GM18499 (cell line): ENCODE measurements around the gene CNPY4.
A peak's percentile ranks its signal among the peaks of the same experiment; 100 is the strongest.

Experiments used
- ATAC-seq: cut with Tn5 transposase; IDR thresholded peaks from one replicate; pipeline ENCODE4 v1.9.1; 2021; ENCODE audit warnings: moderate number of reproducible peaks; ENCODE audit not compliant: insufficient read depth, unreplicated experiment

Gene CNPY4

DNA sequence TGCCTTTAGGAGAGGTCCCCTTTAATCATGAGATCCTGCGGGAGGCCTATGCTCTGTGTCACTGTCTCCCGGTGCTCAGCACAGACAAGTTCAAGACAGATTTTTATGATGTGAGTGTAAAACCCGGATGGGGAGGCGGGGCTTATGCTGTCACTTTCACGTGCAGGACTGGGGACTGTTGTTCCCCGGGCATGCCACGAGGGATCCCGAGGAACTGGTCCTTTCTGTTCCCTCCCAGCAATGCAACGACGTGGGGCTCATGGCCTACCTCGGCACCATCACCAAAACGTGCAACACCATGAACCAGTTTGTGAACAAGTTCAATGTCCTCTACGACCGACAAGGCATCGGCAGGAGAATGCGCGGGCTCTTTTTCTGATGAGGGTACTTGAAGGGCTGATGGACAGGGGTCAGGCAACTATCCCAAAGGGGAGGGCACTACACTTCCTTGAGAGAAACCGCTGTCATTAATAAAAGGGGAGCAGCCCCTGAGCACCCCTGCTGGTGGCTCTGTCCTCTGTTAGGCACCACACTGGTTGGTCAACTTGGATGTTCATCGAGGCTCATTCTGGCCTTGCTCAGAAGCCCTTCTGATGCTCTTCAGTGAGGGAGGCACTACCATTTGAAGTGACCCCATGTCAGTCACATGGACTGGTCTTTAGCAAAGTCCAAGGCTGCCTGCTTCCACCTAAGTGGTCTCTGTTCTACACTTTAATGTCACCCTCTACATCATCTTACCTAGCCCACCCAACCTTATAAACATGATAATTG lies 27.8 kb upstream of the CNPY4 start:
- no peak for ATAC-seq

DNA sequence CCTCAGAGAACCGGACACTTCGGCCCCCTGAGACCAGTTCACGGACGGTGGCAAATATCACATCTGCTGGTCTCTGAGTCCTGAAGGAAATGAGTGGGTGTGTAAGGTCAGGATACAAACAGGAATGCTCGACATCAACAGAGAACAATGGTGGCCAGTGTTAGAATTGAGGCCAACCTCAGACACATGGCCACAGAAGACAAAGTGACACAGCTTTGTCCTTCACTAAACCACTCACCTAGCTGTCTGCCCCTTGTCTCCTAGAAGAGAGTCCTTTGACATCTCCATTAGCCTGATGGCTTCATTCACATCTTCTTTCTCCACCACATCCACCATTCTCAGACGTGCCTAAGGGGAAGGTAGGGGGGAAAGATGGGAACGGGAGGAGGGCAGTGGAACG lies 26.4 kb upstream of the CNPY4 start:
- ATAC-seq, result no peak

DNA sequence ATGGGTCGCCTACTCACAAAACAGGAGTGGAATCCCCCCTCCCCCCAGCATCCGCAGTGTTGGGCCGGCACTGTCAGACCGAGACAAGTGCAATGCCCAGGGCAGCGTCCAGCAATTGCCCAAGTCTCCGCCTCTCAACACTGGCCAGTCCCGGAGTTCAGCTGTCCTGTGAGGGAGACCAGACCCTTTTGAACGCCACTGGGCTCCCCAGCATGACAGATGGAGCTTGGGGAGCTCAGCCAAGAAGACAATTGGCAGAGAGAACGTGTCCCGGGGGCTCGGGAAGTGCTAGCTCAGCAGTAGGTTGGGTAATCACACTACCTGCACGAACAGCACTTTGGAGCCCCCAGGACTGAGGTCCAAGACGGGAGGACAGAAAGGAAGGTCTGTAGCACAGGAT lies 25.9 kb upstream of the CNPY4 start:
- ATAC-seq, result no peak

DNA sequence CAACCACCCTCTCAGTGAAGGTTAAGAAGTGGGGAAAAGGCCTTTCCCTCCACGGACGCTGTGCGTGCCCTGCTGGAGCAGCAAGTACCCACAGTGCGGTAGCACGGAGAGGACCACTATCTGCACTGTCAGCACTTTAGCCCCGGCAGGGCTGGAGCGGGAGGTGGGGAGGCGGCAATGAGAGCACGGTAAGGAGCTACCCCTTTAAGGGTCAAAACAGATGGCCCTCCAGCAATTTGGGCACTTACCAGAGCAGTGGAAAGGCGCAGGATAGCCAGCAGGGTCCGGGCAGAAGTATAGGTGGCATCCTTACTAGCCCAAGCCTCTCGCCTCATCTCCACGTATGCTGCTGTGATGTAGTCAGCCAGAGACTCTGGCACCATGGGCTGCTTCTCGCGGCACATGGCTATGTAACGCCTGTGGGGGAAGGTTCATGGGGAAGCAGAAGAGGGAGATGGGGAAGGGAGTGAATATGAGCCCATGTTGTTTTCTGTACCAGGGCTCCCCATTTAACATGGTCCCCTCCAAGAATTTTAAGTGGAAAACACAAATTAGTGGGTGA lies 25.4 kb upstream of the CNPY4 start:
- no peak for ATAC-seq

DNA sequence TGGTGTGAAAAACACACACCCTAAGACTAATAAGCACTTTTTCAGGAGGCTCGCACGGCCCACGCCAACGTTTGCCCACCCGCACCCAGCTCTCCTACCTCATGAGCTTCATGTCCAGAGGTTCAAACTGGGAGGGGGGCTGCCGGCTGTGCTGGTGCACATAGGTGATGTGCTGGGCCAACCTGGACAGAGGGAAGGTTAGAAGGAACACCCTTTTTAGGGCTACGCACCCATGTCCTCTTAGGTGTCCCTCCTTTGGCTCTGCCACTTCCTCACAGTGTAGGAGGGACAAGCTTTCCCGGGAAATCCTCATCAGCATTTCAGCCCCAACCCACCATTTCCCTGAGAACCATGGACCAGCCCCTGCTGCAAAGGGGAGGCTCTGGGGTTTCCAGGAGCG lies 24.1 kb upstream of the CNPY4 start:
- ATAC-seq, result no peak

DNA sequence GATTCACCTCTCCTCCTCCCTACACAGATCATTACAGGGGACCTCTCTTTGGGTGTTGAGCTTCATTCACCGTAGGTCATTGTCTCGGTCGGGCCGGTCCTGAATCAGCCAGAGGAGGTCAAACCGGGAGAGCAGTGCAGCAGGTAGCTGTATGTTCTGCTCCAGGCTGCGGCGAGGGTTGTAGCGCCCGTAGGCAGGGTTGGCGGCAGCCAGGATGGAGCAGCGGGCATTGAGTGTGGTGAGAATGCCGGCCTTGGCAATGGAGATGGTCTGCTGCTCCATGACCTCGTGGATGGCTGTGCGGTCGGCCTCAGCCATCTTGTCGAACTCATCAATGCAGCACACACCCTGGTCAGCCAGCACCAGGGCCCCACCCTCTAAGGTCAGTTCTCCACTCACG lies 23.7 kb upstream of the CNPY4 start:
- ATAC-seq, result no peak

DNA sequence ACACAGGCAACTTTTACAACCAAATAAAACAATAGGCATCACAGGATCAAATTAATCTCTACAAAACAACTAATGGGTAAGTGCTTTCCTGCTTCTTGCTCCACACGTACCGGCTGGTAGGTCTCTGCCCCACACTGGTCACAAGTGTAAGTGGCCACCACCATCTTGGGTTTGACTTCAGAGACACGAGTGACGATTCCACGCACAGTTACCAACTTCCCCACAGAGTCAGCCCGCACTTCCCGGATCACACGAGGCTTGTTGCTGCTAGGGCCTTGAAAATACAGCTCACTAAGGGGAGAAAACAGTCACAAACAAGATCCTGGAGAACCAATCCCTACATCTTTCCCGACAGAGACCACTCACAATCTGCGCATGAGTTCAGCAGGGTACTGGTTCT lies 20.5 kb upstream of the CNPY4 start:
- ATAC-seq, result no peak

DNA sequence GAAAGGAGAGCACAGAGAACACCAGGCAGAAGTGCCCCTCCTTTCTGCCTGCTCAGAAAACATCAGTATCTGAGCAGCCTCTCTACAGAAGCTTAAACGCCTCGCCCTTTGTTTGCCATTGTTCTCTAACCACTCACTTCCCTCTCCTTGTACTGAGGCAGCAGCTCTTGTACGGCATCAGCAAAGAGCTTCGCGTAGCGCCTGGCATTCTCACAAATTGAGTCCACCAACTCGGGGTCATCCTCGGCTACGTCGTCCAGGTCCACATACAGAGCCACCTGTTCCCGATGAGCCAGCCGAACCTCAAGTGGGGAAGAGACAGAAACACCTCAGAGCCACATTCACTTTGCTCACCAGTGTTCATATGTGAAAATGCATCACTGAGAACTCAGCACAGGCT lies 20.0 kb upstream of the CNPY4 start:
- no peak for ATAC-seq

DNA sequence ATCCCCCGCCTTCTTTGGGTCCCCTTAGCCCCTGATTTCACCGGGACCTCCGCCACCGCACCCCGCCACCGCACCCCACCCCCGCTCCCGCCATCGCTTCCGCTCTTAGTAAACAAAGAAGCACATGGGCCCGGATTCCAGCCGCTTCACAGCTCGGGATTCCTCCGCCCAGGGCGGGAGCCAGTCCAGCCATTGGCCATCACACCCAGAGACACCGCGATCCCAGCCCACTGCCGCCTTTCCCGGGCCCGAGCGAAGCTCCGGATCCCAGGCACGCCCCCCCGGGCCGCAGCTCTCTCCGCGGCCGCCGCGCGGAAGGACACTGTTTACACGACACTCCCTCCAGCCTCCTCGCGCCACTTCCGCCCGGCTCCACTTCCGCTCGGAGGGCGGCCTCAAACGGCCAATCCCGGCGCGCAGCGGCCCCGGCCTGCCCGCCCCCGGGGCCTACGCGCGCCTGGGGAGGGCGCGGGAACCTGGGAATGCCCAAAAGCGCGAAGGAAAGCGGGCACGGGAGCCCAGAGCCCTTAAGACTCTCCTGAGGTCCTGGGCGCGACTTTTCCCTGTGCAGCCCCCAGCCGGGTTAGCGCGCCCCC lies 18.9 kb upstream of the CNPY4 start:
- peak; percentile 37 for ATAC-seq

DNA sequence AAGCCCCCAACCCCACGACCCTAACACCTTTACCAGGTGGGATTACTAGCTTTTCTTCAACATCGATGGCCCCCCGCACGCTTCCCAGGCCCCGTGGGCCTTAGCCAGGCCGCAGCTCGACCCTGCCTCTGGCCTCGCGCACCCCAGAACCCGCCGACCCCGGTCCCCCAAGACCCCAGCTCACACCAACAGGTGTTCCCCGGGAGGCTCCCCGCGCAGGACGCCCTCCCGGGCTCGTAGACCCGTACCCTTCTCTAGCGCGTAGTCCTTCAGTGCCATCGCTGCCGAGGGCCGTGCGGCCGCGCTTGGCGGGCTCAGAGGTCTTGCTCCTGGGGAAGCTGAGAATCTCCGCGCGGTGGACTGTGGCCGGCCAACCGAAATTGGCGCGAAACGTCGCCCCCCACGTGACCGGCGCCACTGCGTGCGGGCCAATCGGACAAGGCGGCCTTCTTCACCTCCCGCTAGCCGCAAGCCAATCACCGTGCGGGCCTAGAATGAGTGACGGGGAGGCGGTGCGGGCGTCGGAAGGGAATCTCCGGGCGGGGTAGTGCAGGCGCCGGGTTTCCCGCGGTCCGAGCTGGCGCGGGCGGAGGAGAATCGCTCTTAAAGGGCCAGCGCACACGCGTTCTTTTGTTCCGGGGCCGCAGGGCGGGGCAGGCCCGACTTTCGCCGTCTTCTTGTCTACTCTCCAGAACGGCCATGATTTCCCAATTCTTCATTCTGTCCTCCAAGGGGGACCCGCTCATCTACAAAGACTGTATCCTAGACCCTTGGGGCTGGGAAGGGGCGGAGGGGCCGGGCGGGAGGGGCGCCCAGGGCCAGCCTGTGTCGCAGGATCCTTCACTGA lies 18.2 kb upstream of the CNPY4 start, which contains the start of the genes AP4M1 and MCM7:
Gene AP4M1, plus strand, starts transcription at position 628 of the 847 bp plus-strand sequence. Its CDS starts 72 bp downstream, at position 700.
Gene MCM7, minus strand, starts transcription at position 382 of the 847 bp plus-strand sequence. Its CDS starts 103 bp downstream, at position 279.
- ATAC-seq, result peak; percentile 49

DNA sequence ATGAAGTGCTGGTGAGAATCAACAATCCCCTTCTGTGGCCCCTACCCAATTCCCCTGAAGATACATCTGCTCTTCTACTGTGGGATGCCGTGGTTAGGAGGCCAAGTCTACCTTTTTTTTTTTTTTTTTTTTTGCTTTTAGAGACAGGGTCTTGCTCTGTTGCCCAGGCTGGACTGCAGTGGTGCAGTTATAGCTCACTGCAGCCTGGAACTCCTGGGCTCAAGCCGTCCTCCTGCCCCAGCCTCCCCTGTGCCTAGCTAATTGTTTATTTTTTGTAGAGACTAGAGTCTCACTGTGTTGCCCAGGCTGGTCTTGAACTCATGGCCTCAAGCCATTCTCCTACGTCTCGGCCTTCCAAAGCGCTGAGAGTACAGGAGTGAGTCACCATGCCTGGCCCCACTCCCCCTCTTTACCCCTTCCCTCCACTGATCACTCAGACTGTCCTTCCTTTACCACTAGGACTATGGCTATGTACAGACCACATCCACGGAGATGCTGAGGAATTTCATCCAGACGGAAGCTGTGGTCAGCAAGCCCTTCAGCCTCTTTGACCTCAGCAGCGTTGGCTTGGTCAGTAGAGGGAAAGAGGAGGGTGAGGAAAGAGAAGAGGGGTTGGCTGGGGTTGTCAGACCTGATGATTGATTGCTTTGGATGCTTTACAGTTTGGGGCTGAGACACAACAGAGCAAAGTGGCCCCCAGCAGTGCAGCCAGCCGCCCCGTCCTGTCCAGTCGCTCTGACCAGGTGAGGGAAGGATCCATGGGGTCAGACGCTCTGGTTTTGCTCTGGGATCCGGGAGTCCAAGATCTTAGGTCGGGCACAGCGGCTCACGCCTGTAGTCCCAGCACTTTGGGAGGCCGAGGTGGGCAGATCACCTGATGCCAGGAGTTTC lies 16.2 kb upstream of the CNPY4 start:
- ATAC-seq, result no peak

DNA sequence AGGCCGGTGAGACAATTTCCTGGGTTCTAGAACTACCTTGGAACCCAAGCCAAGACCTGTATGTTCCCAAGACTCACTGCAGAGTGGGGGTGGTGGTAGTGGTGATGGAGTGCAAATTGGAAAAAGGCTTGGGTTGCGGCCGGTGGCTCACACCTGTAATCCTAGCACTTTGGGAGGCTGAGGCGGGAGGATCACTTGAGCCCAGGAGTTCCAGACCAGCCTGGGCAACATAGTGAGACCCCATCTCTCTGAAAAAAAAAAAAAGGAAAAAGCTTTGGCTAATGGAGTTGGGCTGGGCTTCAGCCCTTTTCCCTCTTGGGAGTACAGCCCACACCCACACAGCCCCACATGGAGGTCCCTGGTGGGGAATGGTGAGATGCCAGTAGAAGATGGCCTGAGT lies 13.9 kb upstream of the CNPY4 start:
- no peak for ATAC-seq

DNA sequence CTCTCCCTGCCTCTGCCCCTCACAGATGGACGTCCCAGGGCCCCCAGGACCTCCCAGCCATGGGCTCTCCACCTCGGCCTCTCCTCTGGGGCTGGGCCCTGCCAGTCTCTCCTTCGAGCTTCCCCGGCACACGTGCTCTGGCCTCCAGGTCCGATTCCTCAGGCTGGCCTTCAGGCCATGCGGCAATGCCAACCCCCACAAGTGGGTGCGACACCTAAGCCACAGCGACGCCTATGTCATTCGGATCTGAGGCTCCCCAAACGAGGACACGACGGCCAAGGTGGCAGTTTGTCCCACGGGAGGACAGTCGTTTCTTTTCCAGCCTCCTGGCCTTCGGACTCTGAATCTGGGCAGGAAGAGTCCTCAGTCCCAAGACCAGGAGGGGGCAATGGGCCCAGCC lies 12.8 kb upstream of the CNPY4 start:
- ATAC-seq, result no peak

DNA sequence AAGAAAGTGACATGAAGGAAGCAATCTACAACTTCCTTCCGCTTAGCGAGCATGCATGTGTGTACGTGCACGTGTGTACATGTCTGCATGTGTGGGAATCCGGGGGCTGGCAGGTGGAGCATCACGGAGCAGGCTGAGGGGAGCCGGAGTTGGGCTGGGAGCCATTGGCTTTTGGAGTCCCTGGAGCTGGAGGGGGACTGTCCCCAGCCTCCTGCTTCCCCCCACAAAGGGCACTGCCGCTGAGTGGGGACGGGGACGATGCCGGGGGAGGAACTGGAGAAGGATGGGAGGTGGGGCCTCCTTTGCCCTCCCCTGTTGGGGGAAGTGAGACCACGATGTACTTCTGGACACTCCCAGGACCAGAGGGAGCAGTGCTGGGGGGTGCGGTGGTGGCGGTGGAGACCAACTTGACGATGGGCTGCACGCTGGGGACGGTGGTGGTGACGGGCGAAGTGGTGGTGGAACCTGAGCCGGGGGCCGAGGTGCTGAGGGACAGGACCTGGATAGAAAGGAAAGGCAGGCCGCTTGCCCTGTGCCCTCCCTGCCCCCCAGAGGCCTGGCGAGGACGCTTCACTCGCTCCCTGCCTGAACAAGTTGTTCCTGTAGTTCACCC lies 12.2 kb upstream of the CNPY4 start:
- no peak for ATAC-seq

DNA sequence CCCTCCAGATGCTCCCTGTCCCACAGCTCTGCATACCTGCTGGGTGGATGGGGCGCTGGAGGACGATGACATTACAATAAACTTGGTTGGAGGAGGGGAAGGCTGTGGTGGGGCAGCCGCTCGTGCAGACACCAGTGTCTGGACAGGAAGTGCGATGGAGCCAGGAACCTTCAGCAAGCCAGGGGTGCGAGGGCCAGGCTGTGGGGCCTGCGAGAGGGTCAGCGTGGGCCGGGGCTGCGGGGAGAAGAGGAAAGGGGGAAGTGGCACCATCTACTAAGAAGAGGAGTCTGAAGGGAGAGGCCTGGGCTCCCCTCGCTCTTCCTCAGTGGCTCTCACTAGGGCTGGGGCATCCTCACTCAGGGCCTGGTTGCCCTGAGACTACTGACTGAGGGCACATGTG lies 11.5 kb upstream of the CNPY4 start:
- ATAC-seq, result no peak

DNA sequence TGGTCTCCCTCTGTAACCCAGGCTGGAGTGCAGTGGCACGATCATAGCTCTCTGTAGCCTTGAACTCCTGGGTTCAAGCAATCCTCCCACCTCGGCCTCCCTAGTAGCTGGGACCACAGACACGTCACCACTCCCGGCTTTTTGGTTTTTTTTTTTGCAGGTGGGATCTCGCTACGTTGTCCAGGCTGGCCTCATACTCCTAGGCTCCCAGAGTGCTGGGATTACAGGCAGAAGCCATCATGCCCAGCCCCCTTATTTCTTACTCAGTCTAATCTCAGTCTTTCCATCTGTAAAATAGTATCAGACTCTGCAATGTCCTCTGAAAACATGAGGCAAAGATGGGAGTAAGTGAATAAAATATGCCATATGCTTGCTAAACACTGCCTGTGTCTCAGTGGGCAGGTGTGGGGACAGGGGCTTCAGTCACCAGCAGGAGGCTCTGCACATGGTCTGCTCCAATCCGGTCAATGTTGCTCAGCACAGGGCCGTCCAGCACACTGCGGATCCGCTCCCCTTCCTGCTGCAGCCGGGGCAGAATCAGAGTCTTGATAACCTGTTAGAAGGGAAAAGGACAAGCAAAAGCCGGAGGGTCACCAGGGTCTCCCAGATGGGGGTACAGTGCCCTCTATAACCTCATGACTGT lies 9.8 kb upstream of the CNPY4 start:
- no peak for ATAC-seq

DNA sequence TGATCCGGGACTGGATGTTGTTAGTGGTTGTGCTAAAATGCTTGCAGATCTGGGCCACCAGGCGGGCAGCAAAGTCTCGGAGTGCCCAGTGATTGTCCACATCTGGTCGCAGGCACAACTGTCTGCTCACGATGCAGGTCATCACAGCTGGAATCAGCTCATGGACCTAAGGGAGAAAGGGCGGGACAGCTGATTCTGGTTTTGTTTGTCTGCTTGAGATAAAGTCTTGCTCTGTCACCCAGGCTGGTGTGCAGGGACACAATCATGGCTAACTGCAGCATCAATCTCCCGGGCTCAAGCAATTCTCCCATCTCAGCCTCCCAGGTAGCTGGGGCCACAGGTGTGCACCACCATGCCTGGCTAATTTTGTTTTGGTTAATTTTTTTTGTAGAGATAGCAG lies 8.3 kb upstream of the CNPY4 start:
- no peak for ATAC-seq

DNA sequence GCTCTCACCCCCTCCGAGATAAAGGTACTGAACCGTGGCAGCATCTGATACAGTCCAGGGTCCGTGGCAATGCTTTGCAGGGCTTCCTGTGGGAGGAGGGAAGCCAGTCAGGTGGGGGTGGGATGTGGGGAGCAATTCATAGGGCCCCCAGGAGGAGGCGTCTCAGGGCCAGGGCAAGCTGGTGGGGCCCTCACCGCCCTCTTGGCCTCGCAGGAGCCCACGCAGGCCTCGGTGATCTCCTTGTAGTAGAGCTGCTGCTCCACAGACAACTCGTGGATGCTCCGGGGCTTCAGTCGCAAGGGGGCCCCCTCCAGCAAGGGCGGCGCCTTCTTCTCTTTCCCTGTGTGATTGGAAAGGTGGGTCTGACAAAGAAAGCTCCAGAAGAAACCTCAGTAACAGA lies 7.5 kb upstream of the CNPY4 start:
- no peak for ATAC-seq

DNA sequence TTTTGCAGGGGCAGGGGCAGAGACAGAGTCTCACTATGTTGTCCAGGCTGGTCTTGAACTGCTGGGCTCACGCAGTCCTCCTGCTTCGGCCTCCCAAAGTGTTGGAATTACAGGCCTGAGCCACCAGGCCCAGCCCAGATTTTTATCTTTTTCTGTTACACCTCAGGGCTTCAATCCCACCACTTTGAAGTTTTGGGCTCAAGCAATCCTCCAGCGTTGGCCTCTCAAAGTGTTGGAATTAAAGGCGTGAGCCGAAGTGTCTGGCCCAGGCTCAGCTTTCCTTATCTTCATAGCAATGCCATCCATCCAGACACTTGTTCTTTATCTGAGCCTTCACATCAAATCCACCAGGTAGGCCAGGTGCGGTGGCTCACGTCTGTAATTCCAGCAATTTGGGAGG lies 4.4 kb upstream of the CNPY4 start:
- no peak for ATAC-seq
